Lung microvascular endothelial cell (primary cell): Measurements from ENCODE around the gene STAT4. TPM values are rescaled to one million over a fixed set of nuclear protein-coding genes. Genes with fewer than 3 reads are reported as not detected.

Source experiments
- DNase-seq, 2 donors: peaks; one replicate each; pipeline versions ENCODE4 v3.0.0 to v3.0.0-alpha.2; 2010; ENCODE audit warnings: low read depth in 2 of 2
- total RNA-seq: library from RNA; depleted of rRNA; stranded (reverse); fragments of >200 nt; gene quantifications from 2 replicates; pipeline ENCODE4 v1.2.1, GENCODE V29; 2014

Gene STAT4
- total RNA-seq, 1 donor from 2014 or later: 0.40 TPM

- no peak for DNase-seq
Observed at GRCh38 chr2:191045141-191045540, 105.7 kb downstream of the STAT4 start.

- no peak for DNase-seq
Observed at GRCh38 chr2:191043438-191043837, 107.4 kb downstream of the STAT4 start.

- no peak for DNase-seq
Observed at GRCh38 chr2:191041418-191042161, 109.2 kb downstream of the STAT4 start.

DNA sequence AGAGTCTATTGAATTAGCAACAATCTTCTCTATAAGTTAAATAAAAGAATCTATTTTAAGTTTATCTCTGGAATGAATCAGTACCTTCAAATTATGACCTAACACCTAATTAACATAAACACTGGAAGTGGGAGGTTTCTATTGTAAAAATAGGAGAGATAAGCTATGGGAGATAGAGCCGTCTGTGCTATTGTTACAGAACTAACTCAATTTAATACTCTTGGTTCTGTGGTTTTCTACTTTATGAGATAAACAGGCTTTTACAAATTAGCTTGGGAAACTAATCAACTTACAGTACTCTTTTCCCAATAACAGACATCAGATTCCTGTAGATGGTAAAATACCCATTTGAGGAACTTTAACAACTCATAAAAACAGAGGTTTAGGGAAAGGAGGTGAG is 111.2 kb downstream of the STAT4 start:
- no peak for DNase-seq

DNA sequence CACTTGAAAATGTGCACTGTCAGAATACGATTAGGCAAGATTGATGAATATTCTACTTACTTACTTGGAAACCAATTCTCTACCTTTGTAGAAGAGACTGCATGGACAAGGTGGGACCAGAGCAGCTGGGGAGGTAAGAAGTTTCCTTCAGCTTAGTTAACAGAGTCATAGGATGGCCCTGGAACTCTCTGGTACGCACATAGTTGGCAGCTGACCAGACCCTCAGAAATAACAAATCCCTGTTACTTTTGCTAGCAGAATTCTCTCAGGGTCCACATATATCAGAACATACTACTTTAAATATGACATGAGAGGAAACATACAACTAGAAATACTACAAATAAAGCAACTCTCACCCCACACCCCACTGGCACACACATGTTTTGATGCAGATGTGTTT is 112.1 kb downstream of the STAT4 start:
- no peak for DNase-seq

GRCh38 chr2:191038241-191038725 is 112.5 kb downstream of the STAT4 start:
- DNase-seq: peak in 1 of 2 donors; percentile 65

DNA sequence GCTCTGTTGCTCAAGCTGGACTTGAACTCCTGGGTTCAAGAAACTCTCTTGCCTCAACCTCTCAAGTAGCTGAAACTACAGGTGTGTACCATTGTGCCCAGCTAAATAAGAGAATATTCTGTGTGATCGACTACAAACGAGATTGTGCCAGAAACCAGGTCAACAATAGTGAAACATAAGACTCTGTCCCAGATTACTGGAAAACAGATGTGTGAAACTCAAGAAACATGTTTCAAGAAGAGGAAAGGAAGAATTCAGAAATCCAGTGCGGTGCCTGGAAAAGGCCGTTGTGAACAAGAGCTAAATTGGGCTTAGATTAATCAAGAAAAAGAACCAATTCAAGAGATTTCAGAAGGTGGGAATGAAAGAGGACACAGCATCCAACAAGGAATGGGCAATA is 113.4 kb downstream of the STAT4 start:
- DNase-seq: no peak

DNA sequence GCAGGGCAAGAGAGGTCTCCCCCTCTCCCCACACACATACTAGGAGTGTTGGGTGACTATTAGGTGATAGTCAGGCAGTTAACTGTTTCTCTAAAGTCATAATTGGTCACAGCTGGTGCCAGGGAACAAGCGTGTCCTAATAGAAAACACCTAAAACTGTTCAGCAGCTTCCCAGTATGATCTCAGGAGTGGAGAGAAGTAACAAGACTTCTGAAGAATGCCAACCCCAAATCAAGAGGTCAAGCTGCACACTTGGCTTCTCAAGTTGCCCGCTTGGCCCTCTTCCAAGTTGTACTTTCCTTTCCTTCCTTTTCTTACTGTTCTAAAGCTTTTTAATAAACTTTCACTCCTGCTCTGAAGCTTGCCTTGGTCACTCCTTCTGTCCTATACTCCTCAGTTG is 114.4 kb downstream of the STAT4 start:
- peak in 1 of 2 donors; percentile 43 for DNase-seq

DNA sequence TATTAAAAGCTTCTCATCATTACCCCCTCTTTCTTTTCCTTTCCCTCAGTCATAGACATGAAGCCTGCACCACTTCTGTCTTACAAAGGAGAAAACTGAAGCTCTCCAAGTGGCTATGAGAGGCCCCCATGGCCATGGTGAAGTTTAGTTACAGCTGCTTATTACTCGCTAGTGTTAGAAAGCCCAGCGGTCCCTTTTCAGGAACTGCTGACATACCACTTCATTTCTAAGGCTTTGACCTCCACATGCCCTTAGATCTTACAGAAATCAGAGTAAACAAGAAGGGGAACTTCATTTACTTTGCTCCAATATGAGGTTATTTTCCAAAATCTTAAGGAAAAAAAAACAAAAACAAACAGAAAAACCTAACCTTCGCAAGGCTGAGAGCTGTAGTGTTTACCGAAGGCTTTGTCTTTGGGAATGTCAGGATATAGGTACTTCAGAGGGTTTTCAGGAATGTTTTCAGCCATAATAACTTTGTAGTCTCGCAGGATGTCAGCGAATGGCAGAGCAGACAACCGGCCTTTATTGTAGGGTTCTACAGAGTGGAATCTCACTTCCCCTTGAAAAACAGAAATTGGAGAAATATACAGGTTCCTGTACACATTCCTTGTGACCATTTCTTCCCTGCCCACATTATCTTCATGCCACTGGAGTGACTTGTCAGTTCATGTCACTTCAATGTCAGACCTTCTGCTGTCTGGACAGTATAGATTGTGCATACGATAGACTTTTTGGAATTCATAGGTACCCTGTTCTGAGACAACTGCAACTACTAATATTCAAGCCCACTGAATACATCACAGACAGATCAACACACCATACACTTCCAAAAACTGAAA is 118.0 kb downstream of the STAT4 start:
- DNase-seq: no peak

- DNase-seq: peak in 1 of 2 donors; percentile 77
Observed at GRCh38 chr2:191031256-191031655, 119.5 kb downstream of the STAT4 start.

DNA sequence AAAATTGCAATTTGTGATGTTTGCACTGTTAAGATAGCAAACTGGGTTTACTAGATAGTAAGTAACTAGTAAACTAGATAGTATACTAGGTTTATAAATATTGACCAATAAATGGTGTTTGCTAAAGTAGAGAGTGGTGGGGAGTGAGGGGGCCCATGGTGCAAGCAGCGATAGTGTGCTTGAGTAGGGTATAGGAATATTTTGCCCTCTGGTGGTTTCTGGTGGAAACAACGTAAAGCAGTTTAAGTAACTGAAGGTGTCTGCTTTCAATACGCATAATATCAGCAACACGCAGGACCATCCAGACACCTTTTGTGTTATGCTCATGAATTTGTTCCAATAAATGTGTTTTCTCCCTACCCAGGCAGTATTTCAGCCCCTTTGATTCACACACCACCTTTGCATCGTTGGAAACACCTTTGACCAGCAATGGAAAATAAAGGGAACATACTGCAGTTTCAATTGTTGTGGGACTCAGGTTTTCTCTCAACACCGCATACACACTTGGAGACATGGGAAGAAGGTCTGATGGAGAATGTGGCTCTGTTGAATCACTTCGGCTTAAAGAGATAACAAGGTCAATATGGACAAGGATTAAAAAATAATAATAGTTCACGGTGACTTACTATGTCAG is 120.2 kb downstream of the STAT4 start:
- DNase-seq: peak; percentile 65 to 82

DNA sequence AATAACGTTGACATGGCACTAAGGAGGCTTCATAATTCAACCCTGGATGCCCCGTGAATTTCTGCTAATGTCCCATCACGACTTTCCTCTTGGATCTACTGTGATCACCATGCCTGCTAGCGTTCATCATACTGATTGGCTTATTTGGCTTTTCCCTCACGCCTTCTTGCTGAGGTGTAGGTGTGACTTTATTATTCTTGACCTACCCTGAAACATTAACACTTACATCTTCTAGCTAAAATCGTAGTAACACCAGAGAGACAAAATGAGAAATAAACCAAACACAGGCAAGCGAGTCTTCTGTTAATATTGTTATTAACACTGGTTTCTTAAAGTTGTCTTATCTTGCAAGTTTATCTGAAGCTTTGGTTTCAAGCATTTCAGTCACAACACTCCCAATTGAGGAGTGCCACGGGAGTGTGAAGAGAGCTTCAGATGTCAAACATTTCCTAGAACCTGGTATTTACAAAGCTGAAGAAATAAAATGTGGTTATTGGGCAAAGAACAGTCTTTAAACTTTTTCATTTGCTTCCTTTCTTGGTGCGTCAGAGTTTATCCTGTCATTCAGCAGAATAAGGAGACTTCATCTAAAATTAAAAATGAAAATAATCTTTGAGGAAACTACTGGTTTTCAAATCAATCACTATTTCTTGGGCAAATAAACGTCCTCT is 121.4 kb downstream of the STAT4 start:
- no peak for DNase-seq

GRCh38 chr2:191026377-191026776 is 124.4 kb downstream of the STAT4 start:
- DNase-seq: no peak

DNA sequence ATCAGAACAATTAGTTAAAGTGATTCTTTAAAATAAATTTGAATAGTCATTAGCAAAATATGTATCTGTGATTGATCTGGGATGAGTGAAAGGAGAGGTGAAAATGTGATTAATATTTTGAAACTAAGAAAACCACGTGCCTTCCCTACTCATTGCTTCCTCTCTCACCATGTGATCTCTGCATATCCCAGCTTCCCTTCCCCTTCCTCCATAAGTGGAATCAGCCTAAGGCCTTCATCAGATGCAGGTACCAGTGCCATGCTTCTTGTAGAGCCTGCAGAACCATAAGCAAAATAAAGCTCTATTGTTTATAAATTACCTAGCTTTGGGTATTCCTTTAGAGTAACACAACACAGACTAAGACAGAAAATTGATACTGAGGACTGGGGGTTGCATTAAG is 125.7 kb downstream of the STAT4 start:
- DNase-seq: no peak

GRCh38 chr2:191023235-191023679 is 127.5 kb downstream of the STAT4 start:
- DNase-seq: peak; percentile 28 to 76

DNA sequence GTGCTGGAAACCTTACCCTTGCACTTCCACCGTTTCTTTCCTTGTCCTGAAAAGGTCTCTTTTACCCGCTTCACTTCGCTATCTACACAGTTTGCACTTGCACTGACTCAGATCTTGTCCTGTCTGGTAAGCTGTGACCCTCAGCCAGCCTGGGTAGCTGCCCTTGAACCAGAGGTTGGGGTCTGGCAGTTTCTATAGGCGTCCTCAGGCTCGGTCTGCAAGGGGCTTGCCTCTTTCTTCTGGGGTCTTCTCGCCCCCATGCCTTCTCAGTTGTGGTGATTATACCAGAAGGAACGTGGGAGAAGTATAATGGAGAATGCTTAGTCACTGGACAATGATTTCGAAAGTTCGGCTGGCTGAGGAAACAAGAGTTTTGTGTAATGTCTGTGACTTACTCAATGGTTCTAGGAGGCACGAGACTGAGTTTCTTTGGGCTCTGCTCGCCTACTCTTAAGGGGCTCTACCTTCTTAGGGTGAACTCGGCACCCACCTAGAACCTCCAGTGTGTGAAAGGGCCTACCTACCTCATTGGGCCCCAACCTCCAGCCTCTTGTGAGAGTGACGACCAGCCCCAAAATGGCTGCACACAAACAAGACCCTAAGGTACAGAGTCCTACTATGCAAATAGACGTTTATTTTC is 129.9 kb downstream of the STAT4 start:
- DNase-seq: peak; percentile 41 to 50

DNA sequence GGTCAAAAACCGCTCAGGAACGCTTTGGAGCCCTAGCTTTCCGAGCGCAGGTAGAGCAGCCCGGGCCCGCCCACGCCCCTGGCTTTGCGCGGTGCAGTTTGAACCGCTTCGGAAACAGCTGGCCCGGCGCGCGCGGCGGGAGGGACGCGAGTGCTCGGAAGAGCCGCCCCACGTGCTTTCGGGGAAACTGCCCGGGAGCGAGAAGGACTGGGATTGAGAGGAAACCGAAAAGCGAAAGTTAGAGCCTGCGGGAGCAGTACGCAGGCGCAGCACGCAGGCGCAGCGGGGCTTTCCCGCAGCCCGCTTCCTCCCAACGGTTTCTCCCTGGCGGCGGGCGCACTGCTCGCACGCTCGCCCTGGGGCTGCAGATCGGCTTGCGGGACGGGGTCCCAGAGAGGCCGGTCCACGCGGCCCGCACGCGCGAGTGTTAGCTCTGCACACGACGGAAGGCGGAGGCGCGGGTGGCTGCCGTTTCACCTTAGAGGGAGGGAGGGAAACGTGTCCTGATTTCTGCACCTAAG is 130.5 kb downstream of the STAT4 start:
- peak; percentile 98 to 99 for DNase-seq

- no peak for DNase-seq
Observed at GRCh38 chr2:191019376-191019775, 131.4 kb downstream of the STAT4 start.

DNA sequence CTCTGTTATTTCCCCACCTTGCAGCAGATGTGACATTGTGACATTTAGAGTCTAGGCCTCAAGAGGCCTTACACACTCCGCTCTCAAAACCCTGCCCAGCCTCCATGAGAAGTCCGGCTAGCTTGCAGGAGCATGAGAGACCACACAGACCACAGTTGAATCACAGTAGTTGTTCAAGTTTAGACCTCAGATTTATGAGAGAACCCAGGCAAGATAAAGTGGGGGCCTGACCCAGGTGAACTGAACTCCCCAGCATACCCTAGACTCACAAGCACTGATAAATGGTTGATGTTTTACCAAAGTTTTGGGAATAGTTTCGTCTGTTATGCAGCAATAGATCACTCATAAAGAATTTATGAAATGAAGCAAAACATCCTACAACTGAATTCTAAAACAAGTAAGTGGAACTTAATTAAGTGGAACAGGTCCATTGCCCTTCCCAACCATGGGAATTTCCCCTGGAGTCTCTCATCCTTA is 132.1 kb downstream of the STAT4 start:
- no peak for DNase-seq

DNA sequence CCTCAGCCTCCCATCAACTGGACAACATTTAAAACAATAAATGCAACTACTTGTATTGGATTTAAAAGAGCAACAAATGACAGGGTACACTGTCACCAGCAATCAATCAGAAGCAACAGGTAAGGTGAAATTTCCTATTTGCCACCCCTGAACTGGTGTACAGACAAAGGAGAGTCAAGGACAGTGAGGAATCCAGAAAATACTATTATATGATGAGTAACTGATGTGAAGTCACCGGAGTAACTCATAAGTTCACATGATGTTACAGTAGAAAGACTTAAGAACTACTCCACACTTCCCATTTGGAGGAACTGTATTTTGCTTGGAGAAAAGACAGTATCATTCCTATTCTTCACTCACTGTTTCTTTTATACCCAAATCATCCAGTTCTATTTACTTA is 132.7 kb downstream of the STAT4 start:
- no peak for DNase-seq

DNA sequence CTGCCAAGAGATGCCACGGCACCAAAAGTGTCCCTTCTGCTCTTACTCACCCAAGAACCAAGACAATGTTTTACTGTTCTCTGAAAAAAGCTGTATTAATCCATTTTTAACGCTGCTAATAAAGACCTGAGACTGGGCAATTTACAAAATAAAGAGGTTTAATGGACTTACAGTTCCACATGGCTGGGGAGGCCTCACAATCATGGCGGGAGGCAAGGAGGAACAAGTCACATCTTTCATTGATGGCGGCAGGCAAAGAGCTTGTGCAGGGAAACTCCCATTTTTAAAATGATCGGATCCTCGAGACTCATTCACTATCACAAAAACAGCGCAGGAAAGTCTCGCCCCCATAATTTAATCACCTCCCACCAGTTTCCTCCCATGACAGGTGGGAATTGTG is 135.0 kb downstream of the STAT4 start:
- no peak for DNase-seq
